Measurements from ENCODE around the gene ERH.

Gene ERH

GRCh38 chr14:69332782-69333395 lies 65.2 kb downstream of the ERH start:
- no peak for TF ChIP-seq CEBPB (IDR thresholded peaks at IDR 0.05)
- TF ChIP-seq ZBTB7A (IDR thresholded peaks at IDR 0.05; ENCODE audit: low read depth): no peak
- TF ChIP-seq, protein P1, sequence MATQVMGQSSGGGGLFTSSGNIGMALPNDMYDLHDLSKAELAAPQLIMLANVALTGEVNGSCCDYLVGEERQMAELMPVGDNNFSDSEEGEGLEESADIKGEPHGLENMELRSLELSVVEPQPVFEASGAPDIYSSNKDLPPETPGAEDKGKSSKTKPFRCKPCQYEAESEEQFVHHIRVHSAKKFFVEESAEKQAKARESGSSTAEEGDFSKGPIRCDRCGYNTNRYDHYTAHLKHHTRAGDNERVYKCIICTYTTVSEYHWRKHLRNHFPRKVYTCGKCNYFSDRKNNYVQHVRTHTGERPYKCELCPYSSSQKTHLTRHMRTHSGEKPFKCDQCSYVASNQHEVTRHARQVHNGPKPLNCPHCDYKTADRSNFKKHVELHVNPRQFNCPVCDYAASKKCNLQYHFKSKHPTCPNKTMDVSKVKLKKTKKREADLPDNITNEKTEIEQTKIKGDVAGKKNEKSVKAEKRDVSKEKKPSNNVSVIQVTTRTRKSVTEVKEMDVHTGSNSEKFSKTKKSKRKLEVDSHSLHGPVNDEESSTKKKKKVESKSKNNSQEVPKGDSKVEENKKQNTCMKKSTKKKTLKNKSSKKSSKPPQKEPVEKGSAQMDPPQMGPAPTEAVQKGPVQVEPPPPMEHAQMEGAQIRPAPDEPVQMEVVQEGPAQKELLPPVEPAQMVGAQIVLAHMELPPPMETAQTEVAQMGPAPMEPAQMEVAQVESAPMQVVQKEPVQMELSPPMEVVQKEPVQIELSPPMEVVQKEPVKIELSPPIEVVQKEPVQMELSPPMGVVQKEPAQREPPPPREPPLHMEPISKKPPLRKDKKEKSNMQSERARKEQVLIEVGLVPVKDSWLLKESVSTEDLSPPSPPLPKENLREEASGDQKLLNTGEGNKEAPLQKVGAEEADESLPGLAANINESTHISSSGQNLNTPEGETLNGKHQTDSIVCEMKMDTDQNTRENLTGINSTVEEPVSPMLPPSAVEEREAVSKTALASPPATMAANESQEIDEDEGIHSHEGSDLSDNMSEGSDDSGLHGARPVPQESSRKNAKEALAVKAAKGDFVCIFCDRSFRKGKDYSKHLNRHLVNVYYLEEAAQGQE (IDR thresholded peaks at IDR 0.05; ENCODE audit: low read depth): no peak
- no peak for TF ChIP-seq FOXM1 (IDR thresholded peaks at IDR 0.05; ENCODE audit: borderline replicate concordance, low read depth)
- no peak for TF ChIP-seq EP300 (IDR thresholded peaks at IDR 0.05; ENCODE audit: borderline replicate concordance)
- no peak for TF ChIP-seq NFIC (IDR thresholded peaks at IDR 0.05)
- no peak for TF ChIP-seq CREB1 (IDR thresholded peaks at IDR 0.05; ENCODE audit: low read depth)
- TF ChIP-seq, protein P2, sequence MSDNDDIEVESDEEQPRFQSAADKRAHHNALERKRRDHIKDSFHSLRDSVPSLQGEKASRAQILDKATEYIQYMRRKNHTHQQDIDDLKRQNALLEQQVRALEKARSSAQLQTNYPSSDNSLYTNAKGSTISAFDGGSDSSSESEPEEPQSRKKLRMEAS (IDR thresholded peaks at IDR 0.05): no peak

DNA sequence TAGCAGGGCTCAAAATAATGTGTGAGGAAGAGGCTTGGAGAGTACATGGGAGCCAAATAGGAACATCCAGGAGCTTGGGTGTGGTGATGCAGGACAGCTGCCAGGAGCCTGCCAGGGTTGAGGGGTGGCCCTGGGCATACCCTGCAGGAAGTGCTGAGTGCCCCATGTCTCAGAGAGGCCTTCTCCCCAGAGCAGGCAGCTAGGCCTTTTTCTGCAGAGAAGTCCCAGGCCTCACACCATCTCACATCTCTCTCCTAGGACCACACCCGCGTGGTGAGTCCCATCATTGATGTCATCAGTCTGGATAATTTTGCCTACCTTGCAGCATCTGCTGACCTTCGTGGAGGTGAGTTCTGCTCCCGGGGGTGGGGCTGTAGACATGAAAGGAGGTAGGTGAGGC lies 66.9 kb downstream of the ERH start:
- no peak for TF ChIP-seq EGR1 (IDR thresholded peaks at IDR 0.05)
- TF ChIP-seq CEBPB (IDR thresholded peaks at IDR 0.05): no peak
- no peak for TF ChIP-seq YY1 (IDR thresholded peaks at IDR 0.05; ENCODE audit: low read depth)
- TF ChIP-seq TCF12 (IDR thresholded peaks at IDR 0.05; ENCODE audit: low read depth): no peak
- no peak for TF ChIP-seq TEAD4 (IDR thresholded peaks at IDR 0.05)
- TF ChIP-seq NFIC (IDR thresholded peaks at IDR 0.05): no peak
- no peak for TF ChIP-seq FOXM1 (IDR thresholded peaks at IDR 0.05; ENCODE audit: borderline replicate concordance, low read depth)
- TF ChIP-seq, protein P1 (IDR thresholded peaks at IDR 0.05; ENCODE audit: low read depth): no peak
- no peak for TF ChIP-seq USF1 (IDR thresholded peaks at IDR 0.05)
- TF ChIP-seq TAF1 (IDR thresholded peaks at IDR 0.05; ENCODE audit: low read depth): no peak
- no peak for TF ChIP-seq CREB1 (IDR thresholded peaks at IDR 0.05; ENCODE audit: low read depth)
- TF ChIP-seq, protein P2 (IDR thresholded peaks at IDR 0.05): no peak
